8988T (cell line): ENCODE results near the gene PCDHB8.
A peak's percentile ranks its signal among the peaks of the same experiment; 100 is the strongest.
"Not testable (repeated sequence)": the region's sequence is repeated elsewhere in the genome, so short reads cannot be mapped to it uniquely, and the experiment has no call there.

Experiments used
- DNase-seq: peaks from one replicate; pipeline ENCODE4 v3.0.0; 2011

PCDHB8 gene

DNA sequence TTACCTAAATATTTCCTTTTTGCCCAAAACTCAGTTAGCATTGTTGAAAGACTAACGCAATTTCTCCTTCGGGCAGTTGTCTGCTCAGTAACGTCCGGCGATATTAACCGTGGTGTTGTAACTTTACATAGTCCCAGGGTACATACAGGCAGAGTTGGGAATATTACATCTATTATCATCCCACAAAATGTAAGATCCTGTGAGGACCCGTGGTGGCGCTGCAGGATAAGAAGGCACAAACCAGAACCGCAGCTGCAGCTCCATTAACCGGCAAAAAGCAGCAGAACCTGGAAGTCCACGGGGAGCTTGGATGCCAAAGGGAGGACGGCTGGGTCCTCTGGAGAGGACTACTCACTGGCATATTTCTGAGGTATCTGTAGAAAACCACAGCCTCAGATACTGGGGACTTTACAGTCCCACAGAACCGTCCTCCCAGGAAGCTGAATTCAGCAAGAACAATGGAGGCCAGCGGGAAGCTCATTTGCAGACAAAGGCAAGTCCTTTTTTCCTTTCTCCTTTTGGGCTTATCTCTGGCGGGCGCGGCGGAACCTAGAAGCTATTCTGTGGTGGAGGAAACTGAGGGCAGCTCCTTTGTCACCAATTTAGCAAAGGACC, at the start of gene PCDHB8:
TSS of gene PCDHB8 (plus strand) at position 214 of the 615 bp plus-strand sequence. CDS start at position 459, 245 bp downstream.
- DNase-seq, result peak; percentile 66

DNA sequence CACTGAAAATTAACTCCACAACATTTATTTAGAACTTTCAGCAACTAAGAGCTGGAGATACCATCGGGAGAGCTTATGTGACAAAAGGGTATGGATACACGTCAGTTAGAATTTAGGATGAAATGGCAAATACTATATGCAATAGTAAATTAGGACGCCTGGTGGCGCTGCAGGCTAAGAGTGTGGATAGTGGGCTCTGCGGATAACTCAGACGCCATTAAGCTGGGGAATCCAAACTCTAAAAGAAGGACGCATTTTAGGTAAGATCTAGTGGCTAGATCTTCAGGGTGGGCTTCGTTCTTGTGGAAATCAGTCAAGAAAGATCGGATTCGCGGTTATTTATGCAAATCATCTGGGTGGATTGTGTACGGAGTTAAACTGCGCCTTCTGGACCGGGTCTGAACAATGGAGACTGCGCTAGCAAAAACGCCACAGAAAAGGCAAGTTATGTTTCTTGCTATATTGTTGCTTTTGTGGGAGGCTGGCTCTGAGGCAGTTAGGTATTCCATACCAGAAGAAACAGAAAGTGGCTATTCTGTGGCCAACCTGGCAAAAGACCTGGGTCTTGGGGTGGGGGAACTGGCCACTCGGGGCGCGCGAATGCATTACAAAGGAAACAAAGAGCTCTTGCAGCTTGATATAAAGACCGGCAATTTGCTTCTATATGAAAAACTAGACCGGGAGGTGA, 42.4 kb upstream of the PCDHB8 start, which contains the start of gene PCDHB5:
TSS of gene PCDHB5 (plus strand) at position 177 of the 688 bp plus-strand sequence. CDS start at position 406, 229 bp downstream.
- no peak for DNase-seq

DNA sequence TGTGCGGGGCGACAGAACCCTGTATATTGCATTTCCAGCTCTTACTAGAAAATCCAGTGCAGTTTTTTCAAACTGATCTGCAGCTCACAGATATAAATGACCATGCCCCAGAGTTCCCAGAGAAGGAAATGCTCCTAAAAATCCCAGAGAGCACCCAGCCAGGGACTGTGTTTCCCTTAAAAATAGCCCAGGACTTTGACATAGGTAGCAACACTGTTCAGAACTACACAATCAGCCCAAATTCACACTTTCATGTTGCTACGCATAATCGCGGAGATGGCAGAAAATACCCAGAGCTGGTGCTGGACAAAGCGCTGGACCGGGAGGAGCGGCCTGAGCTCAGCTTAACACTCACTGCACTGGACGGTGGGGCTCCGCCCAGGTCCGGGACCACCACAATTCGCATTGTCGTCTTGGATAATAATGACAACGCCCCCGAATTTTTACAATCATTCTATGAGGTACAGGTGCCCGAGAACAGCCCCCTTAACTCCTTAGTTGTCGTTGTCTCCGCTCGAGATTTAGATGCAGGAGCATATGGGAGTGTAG, 41.8 kb upstream of the PCDHB8 start:
- DNase-seq, result no peak

DNA sequence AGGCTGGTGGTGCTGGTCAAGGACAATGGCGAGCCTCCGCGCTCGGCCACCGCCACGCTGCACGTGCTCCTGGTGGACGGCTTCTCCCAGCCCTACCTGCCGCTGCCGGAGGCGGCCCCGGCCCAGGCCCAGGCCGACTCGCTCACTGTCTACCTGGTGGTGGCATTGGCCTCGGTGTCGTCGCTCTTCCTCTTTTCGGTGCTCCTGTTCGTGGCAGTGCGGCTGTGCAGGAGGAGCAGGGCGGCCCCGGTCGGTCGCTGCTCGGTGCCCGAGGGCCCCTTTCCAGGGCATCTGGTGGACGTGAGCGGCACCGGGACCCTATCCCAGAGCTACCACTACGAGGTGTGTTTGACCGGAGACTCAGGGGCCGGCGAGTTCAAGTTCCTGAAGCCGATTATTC, 40.2 kb upstream of the PCDHB8 start:
- DNase-seq, result not testable (repeated sequence)

DNA sequence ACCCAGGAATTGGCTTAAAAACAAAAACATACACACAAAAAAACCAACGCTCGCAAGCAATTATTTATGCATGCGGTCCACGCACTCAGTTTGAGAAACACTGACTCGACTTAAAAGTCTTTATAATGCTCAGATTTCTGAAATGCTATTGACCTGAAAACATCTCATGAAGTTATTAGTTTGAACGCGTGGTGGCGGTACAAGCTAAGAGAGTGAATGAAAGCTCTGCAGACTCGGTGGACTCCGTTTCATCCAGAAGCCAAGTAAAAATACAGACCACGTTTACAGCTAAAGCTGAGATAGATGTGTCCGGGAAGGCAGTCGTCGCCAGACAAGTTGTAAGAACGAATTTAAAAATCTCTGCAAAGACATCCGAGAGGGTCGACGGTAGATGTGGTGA, 27.8 kb upstream of the PCDHB8 start, which contains the start of gene PCDHB6:
TSS of gene PCDHB6 (plus strand) at position 246 of the 400 bp plus-strand sequence. CDS start 201 bp downstream, outside the sequence.
- peak; percentile 59 for DNase-seq

DNA sequence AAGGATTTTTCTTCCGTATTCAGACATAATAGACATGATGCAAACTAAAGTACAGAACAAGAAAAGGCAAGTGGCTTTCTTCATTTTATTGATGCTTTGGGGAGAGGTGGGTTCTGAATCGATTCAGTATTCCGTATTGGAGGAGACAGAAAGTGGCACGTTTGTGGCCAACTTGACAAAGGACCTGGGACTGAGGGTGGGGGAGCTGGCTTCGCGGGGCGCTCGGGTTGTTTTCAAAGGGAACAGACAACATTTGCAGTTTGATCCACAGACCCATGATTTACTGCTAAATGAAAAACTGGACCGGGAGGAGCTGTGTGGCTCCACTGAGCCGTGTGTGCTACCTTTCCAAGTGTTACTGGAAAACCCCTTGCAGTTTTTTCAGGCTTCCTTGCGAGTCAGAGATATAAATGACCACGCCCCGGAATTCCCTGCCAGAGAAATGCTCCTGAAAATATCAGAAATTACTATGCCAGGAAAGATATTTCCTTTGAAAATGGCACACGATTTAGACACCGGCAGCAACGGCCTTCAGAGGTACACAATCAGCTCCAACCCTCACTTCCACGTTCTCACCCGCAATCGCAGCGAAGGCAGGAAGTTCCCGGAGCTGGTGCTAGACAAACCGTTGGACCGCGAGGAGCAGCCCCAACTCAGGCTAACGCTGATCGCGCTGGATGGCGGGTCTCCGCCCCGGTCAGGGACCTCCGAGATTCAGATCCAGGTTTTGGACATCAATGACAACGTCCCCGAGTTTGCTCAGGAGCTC, 27.2 kb upstream of the PCDHB8 start:
- DNase-seq, result no peak

DNA sequence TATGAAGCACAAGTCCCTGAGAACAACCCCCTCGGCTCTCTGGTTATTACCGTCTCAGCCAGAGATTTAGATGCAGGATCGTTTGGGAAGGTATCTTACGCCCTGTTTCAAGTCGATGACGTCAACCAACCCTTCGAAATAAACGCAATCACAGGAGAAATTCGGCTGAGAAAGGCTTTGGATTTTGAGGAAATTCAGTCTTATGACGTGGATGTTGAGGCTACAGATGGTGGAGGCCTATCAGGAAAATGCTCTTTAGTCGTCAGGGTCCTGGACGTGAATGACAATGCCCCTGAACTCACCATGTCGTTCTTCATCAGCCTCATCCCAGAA, 26.6 kb upstream of the PCDHB8 start:
- DNase-seq, result no peak

DNA sequence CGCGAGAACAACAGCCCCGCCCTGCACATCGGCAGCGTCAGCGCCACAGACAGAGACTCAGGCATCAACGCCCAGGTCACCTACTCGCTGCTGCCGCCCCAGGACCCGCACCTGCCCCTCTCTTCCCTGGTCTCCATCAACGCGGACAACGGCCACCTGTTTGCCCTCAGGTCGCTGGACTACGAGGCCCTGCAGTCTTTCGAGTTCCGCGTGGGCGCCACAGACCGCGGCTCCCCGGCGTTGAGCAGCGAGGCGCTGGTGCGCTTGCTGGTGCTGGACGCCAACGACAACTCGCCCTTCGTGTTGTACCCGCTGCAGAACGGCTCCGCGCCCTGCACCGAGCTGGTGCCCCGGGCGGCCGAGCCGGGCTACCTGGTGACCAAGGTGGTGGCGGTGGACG, 26.0 kb upstream of the PCDHB8 start:
- not testable (repeated sequence) for DNase-seq

DNA sequence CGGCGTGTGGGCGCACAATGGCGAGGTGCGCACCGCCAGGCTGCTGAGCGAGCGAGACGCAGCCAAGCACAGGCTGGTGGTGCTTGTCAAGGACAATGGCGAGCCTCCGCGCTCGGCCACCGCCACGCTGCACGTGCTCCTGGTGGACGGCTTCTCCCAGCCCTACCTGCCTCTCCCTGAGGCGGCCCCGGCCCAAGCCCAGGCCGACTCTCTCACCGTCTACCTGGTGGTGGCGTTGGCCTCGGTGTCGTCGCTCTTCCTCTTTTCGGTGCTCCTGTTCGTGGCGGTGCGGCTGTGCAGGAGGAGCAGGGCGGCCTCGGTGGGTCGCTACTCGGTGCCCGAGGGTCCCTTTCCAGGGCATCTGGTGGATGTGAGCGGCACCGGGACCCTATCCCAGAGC, 25.5 kb upstream of the PCDHB8 start:
- DNase-seq, result not testable (repeated sequence)

DNA sequence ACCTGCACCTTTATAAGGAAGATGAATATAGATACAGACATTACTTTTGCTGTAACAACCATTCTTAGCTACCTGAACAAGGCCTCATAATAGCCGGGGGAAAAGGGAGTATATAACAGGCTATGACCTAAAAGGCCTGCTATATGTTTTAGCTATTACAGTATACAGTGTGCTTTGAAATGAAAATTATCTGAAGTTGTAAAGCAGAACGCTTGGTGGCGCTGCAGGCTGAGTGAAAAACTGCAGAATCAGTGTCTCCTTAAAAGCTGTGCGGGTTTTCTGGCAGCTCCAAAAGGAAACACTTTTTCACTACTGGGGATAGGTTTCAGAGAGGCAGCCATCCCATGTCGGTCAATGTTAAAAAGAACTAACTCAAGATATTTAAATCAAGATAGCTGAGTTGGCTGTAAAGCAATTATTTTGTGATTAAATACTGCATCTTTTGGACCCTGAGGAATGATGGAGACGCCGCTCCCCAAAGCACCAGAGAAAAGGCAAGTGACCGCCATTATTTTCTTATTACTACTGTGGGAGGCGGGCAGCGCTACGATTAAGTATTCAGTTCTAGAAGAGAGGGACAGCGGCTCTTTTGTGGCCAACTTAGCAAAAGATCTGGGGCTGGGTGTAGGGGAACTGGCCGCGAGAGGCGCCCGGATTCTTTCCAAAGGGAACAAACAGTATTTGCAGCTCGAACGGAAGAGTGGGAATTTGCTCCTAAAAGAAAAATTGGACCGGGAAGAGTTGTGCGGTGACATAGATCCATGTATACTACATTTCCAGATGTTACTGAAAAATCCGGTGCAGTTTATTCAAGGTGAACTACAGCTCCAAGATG, 21.8 kb upstream of the PCDHB8 start:
- DNase-seq, result peak; percentile 53

DNA sequence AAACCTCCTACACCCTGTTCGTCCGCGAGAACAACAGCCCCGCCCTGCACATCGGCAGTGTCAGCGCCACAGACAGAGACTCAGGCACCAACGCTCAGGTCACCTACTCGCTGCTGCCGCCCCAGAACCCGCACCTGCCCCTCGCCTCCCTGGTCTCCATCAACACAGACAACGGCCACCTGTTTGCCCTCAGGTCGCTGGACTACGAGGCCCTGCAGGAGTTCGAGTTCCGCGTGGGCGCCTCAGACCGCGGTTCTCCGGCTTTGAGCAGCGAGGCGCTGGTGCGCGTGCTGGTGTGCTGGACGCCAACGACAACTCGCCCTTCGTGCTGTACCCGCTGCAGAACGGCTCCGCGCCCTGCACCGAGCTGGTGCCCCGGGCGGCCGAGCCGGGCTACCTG, 20.2 kb upstream of the PCDHB8 start:
- DNase-seq, result not testable (repeated sequence)

DNA sequence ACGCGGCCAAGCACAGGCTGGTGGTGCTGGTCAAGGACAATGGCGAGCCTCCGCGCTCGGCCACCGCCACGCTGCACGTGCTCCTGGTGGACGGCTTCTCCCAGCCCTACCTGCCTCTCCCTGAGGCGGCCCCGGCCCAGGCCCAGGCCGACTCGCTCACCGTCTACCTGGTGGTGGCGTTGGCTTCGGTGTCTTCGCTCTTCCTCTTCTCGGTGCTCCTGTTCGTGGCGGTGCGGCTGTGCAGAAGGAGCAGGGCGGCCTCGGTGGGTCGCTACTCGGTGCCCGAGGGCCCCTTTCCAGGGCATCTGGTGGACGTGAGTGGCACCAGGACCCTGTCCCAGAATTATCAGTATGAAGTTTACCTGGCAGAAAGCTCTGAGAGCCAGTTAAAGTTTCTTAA, 19.7 kb upstream of the PCDHB8 start:
- DNase-seq, result not testable (repeated sequence)

DNA sequence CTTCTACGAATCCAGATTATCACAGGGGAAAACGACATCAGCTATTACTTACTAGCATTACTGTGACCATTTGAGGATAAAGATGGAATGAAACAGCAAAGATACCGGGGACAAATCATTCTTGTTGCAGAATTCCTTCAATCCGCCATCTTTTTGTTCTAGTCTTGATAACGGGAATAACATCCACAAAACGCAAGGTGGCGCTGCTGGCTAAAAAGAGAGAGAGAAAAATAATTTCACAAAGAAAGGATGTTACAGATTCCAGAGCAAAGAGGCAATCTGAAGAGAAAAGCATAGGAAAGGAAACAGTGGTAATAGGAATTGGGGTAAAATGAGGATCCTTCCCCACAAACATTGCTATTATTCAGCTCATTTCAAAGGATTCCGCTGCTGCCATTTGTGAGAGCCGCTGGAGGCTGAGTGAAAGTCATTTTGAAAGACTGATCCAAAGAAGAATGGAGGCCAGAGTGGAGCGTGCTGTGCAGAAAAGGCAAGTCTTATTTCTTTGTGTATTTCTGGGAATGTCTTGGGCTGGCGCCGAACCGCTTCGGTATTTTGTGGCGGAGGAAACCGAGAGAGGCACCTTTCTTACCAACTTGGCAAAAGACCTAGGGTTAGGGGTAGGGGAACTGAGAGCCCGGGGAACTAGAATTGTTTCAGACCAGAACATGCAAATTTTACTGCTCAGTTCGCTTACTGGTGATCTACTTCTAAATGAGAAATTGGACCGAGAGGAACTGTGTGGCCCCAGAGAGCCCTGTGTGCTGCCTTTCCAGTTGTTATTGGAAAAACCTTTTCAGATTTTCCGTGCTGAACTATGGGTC, 5.0 kb upstream of the PCDHB8 start, which contains the start of gene PCDHB7:
TSS of gene PCDHB7 (plus strand) at position 264 of the 824 bp plus-strand sequence. CDS start at position 456, 192 bp downstream.
- DNase-seq, result no peak

DNA sequence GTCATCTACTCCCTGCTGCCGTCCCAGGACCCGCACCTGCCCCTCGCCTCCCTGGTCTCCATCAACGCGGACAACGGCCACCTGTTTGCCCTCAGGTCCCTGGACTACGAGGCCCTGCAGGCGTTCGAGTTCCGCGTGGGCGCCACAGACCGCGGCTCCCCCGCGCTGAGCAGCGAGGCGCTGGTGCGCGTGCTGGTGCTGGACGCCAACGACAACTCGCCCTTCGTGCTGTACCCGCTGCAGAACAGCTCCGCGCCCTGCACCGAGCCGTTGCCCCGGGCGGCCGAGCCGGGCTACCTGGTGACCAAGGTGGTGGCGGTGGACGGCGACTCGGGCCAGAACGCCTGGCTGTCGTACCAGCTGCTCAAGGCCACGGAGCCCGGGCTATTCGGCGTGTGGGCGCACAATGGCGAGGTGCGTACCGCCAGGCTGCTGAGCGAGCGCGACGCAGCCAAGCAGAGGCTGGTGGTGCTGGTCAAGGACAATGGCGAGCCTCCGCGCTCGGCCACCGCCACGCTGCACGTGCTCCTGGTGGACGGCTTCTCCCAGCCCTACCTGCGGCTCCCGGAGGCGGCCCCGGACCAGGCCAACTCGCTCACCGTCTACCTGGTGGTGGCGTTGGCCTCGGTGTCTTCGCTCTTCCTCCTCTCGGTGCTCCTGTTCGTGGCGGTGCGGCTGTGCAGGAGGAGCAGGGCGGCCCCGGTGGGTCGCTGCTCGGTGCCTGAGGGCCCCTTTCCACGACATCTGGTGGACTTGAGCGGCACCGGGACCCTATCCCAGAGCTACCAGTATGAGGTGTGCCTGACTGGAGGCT, 3.1 kb upstream of the PCDHB8 start:
- not testable (repeated sequence) for DNase-seq

DNA sequence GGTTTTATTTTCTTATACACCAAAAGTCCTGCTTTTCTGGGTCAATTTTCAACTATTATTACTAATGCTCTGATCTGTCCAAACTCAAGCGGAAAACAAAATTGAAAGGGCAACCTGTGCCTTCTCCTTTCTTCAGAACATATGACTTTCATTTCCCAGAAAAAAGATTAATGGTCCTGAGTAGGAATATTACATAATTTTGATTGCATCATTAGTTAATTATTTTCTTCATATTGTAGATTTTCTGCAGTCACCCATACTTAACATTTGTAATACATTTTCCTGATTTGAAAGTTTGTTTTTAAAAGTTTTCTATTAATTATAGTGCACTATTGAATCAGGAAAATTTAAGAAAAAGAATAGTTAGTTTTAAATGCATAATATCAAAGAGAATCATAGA, 1.7 kb upstream of the PCDHB8 start:
- DNase-seq, result no peak

DNA sequence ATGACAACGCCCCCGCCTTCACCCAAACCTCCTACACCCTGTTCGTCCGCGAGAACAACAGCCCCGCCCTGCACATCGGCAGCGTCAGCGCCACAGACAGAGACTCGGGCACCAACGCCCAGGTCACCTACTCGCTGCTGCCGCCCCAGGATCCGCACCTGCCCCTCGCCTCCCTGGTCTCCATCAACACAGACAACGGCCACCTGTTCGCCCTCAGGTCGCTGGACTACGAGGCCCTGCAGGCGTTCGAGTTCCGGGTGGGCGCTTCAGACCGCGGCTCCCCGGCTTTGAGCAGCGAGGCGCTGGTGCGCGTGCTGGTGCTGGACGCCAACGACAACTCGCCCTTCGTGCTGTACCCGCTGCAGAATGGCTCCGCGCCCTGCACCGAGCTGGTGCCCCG, 1.8 kb downstream of the PCDHB8 start:
- DNase-seq, result not testable (repeated sequence)

DNA sequence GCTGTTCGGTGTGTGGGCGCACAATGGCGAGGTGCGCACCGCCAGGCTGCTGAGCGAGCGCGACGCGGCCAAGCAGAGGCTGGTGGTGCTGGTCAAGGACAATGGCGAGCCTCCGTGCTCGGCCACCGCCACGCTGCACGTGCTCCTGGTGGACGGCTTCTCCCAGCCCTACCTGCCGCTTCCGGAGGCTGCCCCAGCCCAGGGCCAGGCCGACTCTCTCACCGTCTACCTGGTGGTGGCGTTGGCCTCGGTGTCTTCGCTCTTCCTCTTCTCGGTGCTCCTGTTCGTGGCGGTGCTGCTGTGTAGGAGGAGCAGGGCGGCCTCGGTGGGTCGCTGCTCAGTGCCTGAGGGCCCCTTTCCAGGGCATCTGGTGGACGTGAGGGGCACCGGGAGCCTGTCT, 2.3 kb downstream of the PCDHB8 start:
- not testable (repeated sequence) for DNase-seq

DNA sequence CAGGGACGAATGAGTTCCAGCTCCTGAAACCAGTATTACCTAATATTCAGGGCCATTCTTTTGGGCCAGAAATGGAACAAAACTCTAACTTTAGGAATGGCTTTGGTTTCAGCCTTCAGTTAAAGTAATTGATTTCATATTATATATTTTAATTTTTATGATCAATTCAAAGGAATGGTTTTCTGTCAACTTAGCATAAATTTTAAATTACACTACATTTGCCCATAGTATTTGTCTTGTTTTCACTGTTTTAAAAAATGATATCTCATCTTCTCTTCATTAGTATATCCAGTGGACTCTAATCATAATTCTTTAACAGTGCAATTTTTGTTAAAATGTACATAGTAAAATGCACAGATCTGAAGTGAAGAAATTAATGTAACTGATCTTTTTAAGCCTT, 2.7 kb downstream of the PCDHB8 start:
- no peak for DNase-seq

DNA sequence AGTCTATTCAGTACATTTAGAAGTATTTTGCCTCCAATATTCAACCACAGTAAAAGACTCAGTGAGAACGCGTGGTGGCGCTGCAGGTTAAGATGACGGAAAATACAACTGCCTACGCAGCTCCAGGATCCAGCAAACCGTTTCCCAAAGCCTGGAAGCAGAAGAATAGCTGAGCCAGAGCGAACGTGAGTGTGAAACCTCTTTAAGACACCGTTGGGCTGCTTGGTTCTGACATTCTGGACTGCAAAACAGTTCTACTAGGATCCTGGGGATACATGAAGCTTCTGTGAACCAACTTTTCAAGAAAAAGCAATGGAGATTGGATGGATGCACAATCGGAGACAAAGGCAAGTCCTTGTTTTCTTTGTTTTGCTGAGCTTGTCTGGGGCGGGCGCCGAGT, 4.7 kb downstream of the PCDHB8 start, which contains the start of gene PCDHB16:
TSS of gene PCDHB16 (plus strand) at position 140 of the 400 bp plus-strand sequence. CDS start at position 313, 173 bp downstream.
- peak; percentile 75 for DNase-seq
